ENCODE measurements around the gene LRRC3C. TPM values are rescaled to one million over a fixed set of nuclear protein-coding genes. Genes with fewer than 3 reads are reported as not detected.

The LRRC3C gene
- total and polyA plus RNA-seq, 2 experiments from 2014 or later, result not detected

GRCh38 chr17:39921323-39921722 is 6.2 kb upstream of the LRRC3C start:
- WGBS, 2 experiments (ENCODE audit: low coverage in 1 of 2, low lambda C conversion rate in 2 of 2, missing lambda C conversion rate in 2 of 2), result 79 to 100% methylated on average over 3 to 5 of the region's 5 CpGs
- H3K36me3 ChIP-seq (ENCODE audit: low read depth), result peaks cover 20% of the 10 kb centered on the region

GRCh38 chr17:39922006-39922405 is 5.5 kb upstream of the LRRC3C start:
- in situ Hi-C loops (cut with MboI), result no loop called here
- no peaks in the 10 kb centered on the region for H3K27me3 ChIP-seq (replicated peaks; ENCODE audit: insufficient read depth)
- peaks cover 49% of the 10 kb centered on the region for H3K79me2 ChIP-seq (ENCODE audit: insufficient read depth)
- H3K27ac ChIP-seq, result no peak overlapping the region
- H3K4me2 ChIP-seq (ENCODE audit: unreplicated experiment), result no peak overlapping the region
- no peaks in the 10 kb centered on the region for H4K20me1 ChIP-seq (ENCODE audit: insufficient read depth)
- TF ChIP-seq EZH2 (IDR thresholded peaks at IDR 0.05; ENCODE audit: insufficient read depth, poor library complexity, severe bottlenecking) (no peak), EZH2phosphoT487 (IDR thresholded peaks at IDR 0.05; ENCODE audit: insufficient read depth, low read depth) (no peak)
- H3K9me2 ChIP-seq (ENCODE audit: insufficient read depth), result no peaks in the 10 kb centered on the region
- H2AFZ ChIP-seq, result no peak overlapping the region
- H3K9ac ChIP-seq, result no peak overlapping the region
- H3K4me1 ChIP-seq (ENCODE audit: insufficient read depth), result peaks cover 27% of the 10 kb centered on the region
- no peak overlapping the region for H3K4me3 ChIP-seq
- 91 to 92% methylated on average over 6 of the region's 6 CpGs for WGBS, 2 experiments (ENCODE audit: low coverage in 1 of 2, low lambda C conversion rate in 2 of 2, missing lambda C conversion rate in 2 of 2)
- H3K36me3 ChIP-seq (ENCODE audit: low read depth), result peaks cover 20% of the 10 kb centered on the region
- no peaks in the 10 kb centered on the region for H3K9me3 ChIP-seq (ENCODE audit: low read depth)
- H3F3A ChIP-seq (ENCODE audit: insufficient read depth), result 0 out of 2 replicates have a peak, but pooled peaks cover 6% of the 10 kb centered on the region
- no peak for DNase-seq

More at GRCh38 chr17:39921323-39921722, 6.2 kb upstream of the LRRC3C start:
- Histone ChIP-seq H3K9ac (no peak overlapping the region), H3K27me3 (replicated peaks; ENCODE audit: insufficient read depth) (no peaks in the 10 kb centered on the region), H3K4me3 (no peak overlapping the region), H3K27ac (no peak overlapping the region), H3K9me3 (ENCODE audit: low read depth) (no peaks in the 10 kb centered on the region), H3K9me2 (ENCODE audit: insufficient read depth) (no peaks in the 10 kb centered on the region), H2AFZ (no peak overlapping the region), H3K79me2 (ENCODE audit: insufficient read depth) (peaks cover 42% of the 10 kb centered on the region), H3K4me1 (ENCODE audit: insufficient read depth) (peaks cover 26% of the 10 kb centered on the region), H3K4me2 (ENCODE audit: unreplicated experiment) (no peak overlapping the region), H4K20me1 (ENCODE audit: insufficient read depth) (no peaks in the 10 kb centered on the region), H3F3A (ENCODE audit: insufficient read depth) (0 out of 2 replicates have a peak, but pooled peaks cover 6% of the 10 kb centered on the region)
- TF ChIP-seq EZH2phosphoT487 (IDR thresholded peaks at IDR 0.05; ENCODE audit: insufficient read depth, low read depth), result no peak
- no peak for TF ChIP-seq EZH2 (IDR thresholded peaks at IDR 0.05; ENCODE audit: insufficient read depth, poor library complexity, severe bottlenecking)
- in situ Hi-C loops (cut with MboI), result no loop called here
- DNase-seq, result no peak

DNA sequence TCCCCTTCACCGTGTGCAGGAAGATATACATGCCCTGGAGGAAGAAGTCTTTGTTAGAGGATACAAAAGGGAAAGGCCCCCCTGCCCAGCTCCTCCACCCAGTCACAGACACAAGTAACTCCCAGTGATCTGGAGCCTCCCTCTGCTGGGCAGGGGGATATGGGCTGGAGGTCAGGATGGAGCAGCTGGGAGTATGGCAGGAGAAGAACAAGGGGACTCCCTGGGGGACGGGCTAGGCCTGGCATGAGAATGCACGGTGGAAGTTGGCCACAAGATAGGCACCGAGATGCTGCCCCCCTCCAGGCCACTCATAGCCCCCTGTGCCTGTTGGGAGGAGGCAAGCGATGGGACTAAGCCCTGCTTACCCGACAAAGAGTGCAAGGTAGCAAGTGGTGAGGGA is 4.3 kb upstream of the LRRC3C start:
- DNase-seq, result no peak
- H3K27ac ChIP-seq, result no peak overlapping the region
- H3K36me3 ChIP-seq (ENCODE audit: low read depth), result peaks cover 20% of the 10 kb centered on the region
- no peak overlapping the region for H2AFZ ChIP-seq
- peaks cover 34% of the 10 kb centered on the region for H3K4me1 ChIP-seq (ENCODE audit: insufficient read depth)
- H3F3A ChIP-seq (ENCODE audit: insufficient read depth), result peaks cover 11% of the 10 kb centered on the region
- 97 to 98% methylated on average over 6 of the region's 6 CpGs for WGBS, 2 experiments (ENCODE audit: low coverage in 1 of 2, low lambda C conversion rate in 2 of 2, missing lambda C conversion rate in 2 of 2)
- no peaks in the 10 kb centered on the region for H3K9me2 ChIP-seq (ENCODE audit: insufficient read depth)
- no peak for TF ChIP-seq EZH2 (IDR thresholded peaks at IDR 0.05; ENCODE audit: insufficient read depth, poor library complexity, severe bottlenecking)
- no peak for TF ChIP-seq EZH2phosphoT487 (IDR thresholded peaks at IDR 0.05; ENCODE audit: insufficient read depth, low read depth)
- H3K79me2 ChIP-seq (ENCODE audit: insufficient read depth), result peaks cover 51% of the 10 kb centered on the region
- no peak overlapping the region for H3K4me2 ChIP-seq (ENCODE audit: unreplicated experiment)
- H3K9me3 ChIP-seq (ENCODE audit: low read depth), result no peaks in the 10 kb centered on the region
- no peaks in the 10 kb centered on the region for H4K20me1 ChIP-seq (ENCODE audit: insufficient read depth)
- no peak overlapping the region for H3K4me3 ChIP-seq
- in situ Hi-C loops (cut with MboI), result no loop called here
- H3K27me3 ChIP-seq (replicated peaks; ENCODE audit: insufficient read depth), result no peaks in the 10 kb centered on the region
- no peak overlapping the region for H3K9ac ChIP-seq

GRCh38 chr17:39923836-39924690 is 3.5 kb upstream of the LRRC3C start:
- in situ Hi-C loops (cut with MboI), result no loop called here
- H3K4me3 ChIP-seq, result no peak overlapping the region
- H3K36me3 ChIP-seq (ENCODE audit: low read depth), result peaks cover 20% of the 10 kb centered on the region
- DNase-seq, result peak; percentile 67
- peaks cover 51% of the 10 kb centered on the region for H3K79me2 ChIP-seq (ENCODE audit: insufficient read depth)
- H3K27ac ChIP-seq, result peak overlapping the region; percentile 63
- H3K9me2 ChIP-seq (ENCODE audit: insufficient read depth), result no peaks in the 10 kb centered on the region
- H3K4me2 ChIP-seq (ENCODE audit: unreplicated experiment), result no peak overlapping the region
- H3K9me3 ChIP-seq (ENCODE audit: low read depth), result no peaks in the 10 kb centered on the region
- H4K20me1 ChIP-seq (ENCODE audit: insufficient read depth), result no peaks in the 10 kb centered on the region
- 73% methylated on average over 17 of the region's 17 CpGs for WGBS, 2 experiments (ENCODE audit: low coverage in 1 of 2, low lambda C conversion rate in 2 of 2, missing lambda C conversion rate in 2 of 2)
- H3F3A ChIP-seq (ENCODE audit: insufficient read depth), result peaks cover 20% of the 10 kb centered on the region
- no peaks in the 10 kb centered on the region for H3K27me3 ChIP-seq (replicated peaks; ENCODE audit: insufficient read depth)
- no peak overlapping the region for H2AFZ ChIP-seq
- peaks cover 42% of the 10 kb centered on the region for H3K4me1 ChIP-seq (ENCODE audit: insufficient read depth)
- H3K9ac ChIP-seq, result peak overlapping the region; percentile 37; the same call in 1 of the 2 replicates
- no peak for TF ChIP-seq EZH2 (IDR thresholded peaks at IDR 0.05; ENCODE audit: insufficient read depth, poor library complexity, severe bottlenecking)

Data from GM23248 (cell line).